NCI-H526 (cell line): ENCODE results near the gene NAALADL2.
"Not testable (repeated sequence)": the region's sequence is repeated elsewhere in the genome, so short reads cannot be mapped to it uniquely, and the experiment has no call there.

ENCODE experiments used
- DNase-seq, 2 experiments: peaks; one replicate each; lab custom pipeline; 2025; lab: John Stamatoyannopoulos, UW

NAALADL2 gene

DNA sequence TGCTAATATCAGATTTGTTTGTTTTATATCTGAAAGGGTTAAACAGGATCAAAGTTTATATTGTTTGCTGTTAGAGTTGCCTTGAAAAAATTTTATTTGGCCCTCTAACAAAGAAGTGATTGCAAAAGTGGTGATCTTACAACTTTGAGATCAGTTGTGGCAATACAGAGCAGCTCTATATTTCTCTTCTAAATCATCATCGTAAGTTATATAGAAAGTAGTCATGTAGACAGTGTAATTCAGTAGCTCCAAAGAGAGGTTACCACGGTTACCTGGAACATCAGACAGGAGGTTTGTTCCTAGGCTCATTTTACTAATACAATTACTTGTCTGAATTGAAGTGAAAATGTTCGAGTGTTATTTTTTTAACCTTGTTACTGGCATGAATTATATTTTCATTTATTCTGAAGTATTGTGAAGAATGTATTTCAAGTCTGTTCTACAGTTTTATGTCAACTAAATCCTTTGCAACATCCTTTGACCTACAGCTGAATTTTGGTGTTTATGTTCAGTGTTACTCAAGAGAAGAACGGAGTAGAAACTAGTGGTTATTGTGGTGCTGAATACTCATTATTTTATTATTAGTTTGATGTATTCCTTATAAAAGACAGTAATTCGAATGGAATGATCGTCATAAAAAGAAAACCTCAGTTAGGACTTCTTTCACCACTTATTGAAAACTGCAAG, 214.2 kb downstream of the NAALADL2 start:
- no peak for DNase-seq

DNA sequence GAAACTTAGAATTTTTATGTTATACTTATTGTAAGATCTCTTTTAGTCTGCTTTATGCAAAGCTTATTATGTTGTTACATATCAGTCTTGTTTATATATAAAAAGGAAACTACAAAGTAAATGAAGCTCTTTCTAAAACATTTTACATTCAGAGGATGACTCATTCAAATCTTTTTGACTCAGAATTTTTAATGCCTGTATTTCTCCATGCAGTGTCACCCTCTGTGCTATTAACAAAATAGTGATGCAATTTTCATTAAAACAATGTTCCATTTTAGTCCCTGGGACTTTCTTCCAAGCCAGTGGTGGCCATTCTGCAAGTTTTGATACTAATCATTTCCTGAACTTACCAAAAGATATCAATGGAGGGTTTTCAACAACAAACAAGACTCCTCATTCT, 216.1 kb downstream of the NAALADL2 start:
- no peak for DNase-seq

DNA sequence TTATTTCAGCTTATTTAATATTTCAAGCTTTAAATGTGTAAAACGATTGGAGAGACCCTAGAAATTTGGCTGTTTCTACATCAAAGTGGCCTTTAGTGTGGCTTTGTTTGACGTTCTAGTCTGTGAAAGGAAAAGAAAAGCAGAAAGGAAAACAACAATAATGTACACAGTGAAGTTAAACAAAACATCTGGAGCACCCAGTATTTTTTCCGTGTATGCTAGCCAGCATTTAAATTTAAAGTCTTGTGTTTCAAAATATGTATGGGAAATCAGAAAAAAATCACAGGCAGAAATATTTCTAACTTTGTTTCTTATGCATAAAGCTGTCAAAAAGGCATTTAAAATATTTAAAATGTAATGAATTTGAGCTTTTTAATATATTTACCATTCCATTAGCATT, 218.1 kb downstream of the NAALADL2 start:
- DNase-seq: no peak

DNA sequence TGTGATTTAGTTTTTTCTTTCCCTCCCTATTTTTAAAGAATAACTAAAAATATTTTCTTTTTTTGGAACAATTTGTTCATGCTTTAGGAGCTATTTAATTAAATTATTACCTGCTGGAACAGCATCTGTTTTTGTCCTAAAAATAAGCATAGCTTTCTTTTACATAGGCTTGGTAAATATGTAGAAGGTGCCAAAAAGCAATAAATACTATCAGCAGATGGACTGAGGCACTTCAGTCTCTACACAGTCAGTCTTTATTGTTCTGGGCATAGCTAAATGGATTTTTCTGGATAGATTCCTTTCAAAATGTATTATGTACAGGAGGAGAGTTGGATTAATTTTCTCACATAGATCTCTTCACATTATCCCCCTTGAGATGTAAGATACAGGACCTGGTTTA, 223.5 kb downstream of the NAALADL2 start:
- DNase-seq: no peak

DNA sequence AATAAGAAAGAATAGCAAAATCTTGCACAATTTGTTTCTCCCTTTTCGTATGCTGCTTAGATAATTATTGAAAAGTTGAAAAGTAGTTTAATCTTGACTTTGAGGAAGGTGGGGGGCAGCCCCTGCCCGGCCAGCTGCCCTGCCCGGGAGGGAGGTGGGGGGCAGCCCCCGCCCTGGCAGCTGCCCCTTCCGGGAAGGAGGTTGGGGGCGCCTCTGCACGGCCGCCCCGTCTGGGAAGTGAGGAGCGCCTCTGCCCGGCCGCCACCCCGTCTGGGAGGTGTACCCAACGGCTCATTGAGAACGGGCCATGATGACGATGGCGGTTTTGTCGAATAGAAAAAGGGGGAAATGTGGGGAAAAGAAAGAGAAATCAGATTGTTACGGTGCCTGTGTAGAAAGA, 228.0 kb downstream of the NAALADL2 start:
- not testable (repeated sequence) for DNase-seq

DNA sequence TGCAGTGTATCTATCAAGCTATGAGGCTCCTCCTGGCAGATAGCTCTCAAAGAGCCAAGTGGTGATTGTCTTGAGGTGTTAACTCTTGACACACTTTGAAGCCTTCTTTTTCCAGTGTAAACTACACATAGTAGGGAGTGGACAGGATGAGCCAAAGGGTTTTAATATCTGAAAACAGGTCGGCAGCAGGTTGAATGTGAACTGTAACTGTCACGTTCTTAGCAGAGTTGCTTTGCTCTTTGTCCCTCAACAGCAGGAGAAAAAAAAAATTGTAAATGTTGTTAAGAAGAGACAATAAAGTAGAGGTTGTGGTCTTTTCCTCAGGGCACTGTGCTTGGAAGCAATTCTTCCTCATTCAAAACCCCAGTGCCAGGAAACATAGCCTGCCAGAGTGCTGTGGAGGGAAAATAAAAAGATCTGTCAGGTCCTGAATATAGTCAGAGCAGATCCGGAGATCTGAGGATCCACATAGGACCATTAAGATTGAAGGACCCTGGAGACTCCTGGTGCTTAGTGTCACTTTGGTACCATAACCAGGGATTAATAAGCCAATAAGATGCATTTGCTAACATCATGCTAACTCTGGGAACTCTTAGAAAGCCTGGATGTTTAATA, 229.7 kb downstream of the NAALADL2 start:
- DNase-seq: no peak

DNA sequence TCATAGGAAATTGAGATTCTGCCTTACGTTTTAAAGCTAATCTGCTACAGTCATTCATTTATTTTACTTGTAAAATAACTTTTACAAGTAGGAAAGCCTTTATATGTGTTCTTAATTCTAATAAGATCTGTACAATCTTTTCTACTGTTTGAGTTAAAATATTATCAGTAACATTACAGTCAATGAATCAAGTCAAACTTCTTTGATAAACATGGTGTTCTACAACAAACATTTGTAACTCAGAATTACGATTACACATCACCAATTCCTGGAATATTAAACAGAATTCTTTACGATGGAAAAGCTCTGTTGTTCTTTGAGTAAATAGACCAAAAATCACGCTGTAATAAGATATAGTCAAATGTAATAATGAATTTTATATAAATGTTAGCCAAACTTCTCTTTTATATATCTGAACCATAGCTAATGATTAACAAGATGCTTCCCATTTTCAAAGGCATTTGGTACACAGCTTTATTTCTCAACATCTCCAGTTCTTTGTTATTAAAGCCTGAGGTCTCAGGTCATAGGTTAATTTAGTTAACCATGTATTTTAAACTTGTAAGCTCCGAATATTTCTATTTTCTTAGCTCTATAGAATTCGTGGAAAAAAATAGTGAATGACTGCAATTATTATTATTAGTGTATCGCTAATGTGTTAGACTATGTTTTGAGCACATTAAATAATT, 232.4 kb downstream of the NAALADL2 start:
- DNase-seq: no peak

DNA sequence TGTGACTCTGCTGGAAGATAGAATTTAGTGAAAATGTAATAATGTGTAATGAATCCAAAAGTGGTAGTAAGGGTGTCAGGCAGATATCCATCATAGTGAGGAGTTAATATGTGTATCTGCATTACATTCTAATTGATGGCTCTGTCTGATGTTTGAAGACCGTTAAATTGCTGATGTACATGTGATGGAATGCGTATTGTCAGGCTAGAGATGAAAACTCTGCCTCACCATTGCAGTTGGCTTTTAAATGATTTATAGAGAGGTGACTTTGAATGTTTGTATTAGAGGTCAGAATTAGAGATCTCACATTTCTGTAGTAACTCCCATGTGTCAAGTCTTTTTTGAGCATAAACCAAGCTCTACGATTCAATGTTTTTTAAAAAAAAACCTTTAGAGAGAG, 234.6 kb downstream of the NAALADL2 start:
- no peak for DNase-seq

DNA sequence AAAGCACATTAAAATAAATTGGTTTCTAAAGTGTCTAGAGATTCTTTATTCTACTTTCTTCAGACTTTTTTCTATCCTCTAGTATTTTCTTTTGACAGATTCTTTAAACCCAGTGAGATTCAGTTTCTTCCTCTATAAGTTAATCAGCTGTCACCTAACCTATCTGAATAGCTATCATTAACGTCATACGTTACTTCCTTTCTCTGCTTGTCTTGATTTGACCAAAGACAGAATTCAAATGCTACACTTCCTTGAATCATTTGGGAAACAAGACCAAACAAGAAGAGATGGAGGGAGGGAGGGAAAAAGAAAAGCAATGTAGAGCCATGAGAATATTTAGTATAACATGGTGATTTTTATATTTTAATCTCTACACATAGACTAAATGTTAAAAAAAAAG, 235.2 kb downstream of the NAALADL2 start:
- no peak for DNase-seq

DNA sequence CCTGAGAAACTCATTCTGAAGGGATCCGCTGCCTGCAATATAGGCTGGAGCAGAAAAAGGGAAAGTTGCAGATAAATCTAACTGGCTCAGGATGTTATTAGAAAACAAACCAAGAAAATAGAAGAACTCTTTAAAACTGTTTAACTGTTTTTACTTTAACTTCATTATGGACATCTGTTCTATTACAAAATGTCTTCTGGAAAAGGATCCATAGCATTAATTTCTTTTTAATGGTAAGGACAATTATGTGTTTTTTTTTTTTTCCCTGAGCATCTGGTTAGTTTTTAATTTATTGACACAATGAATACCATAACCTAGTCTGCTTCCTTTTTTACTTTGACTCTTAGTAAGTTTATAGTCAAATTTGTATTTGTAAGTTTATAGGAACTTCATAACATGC, 239.5 kb downstream of the NAALADL2 start:
- DNase-seq: no peak

GRCh38 chr3:175102161-175102560, 243.0 kb downstream of the NAALADL2 start:
- DNase-seq: no peak

- DNase-seq: no peak
These were observed 244.2 kb downstream of the NAALADL2 start for GRCh38 chr3:175103298-175103697.

- DNase-seq: no peak
These were observed 245.9 kb downstream of the NAALADL2 start for GRCh38 chr3:175105066-175105465.

DNA sequence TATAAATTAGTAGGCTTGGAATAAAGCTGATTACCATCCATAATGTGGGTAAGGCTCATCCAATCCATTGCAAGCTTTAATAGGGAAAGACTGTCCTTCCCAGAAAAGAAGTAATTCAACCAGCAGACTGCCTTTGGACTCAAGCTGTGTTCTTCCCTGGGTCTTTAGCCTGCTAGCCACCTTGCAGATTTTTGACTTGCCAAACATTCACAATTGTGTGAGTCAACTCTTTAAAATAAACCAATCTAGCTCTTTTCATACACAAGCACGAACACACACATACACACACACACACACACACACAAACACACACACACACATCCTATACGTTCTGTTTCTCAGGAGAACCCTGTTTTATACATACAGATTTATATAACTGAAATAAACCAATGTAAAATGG, 248.1 kb downstream of the NAALADL2 start:
- no peak for DNase-seq

- no peak for DNase-seq
These were observed 248.9 kb downstream of the NAALADL2 start for GRCh38 chr3:175107995-175108394.

DNA sequence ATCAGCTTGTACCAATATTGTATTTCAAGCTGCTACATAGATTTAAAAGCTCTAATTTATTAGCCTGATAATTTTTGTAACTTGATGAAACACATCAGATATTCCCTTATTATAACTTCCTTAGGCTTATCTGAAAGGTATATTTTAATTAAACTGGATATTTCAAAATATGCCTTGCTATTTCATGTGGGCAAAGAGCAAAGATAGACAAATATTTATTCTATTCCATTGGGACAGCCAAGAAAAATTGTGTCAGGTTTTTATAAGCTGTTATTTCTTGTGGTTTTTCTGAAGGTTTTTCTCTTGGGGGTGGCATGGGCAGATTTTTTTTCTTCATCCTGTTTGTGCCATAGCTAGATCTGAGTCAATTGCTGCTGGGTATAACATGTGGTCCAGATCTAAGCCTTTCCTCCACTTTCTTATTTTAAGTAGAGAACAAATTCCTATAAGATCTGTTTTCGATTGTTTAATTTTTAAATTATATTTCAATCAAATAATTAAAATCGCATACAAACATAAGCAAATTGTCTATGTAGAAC, 249.5 kb downstream of the NAALADL2 start:
- no peak for DNase-seq

GRCh38 chr3:175111036-175111435, 251.9 kb downstream of the NAALADL2 start:
- no peak for DNase-seq

DNA sequence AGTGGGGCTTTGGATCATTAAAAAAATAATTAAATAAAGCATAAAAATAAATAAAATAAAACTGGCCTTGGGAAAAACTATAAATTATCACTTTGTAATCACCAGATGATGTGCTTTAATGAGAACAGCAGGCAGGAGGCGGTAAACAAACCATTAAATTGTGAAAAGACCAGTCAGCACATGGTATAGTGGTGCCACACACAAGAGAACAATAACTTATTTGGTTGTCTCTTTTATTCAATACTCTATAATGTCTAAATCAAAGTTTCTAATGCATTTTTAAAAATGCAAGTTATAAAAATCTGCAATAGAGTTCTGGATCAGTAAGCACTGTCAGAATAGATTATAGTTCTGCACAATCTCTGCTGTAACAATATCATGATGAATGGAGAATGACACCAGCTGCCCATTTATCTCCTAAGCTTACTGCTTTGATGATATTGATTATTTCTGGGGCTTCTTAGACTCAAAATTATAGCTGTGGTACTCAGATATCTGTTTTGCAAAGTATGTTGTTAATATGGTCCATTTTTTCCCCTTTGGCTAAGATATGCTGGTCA, 259.3 kb downstream of the NAALADL2 start:
- peak in 1 of 2 experiments; percentile 3 for DNase-seq

- DNase-seq: peak in 1 of 2 experiments; percentile 11
These were observed 262.1 kb downstream of the NAALADL2 start for GRCh38 chr3:175121225-175121624.

DNA sequence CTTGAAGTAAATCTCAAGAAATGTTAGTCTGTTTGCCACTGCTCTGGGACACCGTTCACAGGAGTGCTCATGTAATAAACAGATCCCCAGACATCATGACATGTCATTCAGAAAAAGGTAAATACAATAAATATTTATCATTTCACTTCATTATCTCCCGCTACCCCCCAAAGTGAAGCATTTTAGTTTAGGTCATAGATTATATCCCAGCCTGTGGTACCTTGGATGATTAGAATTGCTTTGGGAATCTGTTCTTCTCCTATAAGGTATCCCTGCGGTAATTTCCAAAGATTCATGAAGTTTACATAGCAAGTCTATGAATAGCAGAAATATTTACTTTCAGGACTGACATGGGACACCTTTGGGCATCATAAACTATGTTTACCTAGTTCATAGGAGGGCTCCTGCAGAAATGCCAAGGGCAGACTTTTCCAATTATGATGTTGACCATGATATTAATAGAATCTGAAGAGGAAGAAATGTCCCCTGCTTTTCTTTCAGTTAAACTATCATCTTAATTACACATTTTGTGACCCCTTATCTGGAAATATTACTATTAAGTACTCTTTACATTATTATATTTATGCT, 268.0 kb downstream of the NAALADL2 start:
- no peak for DNase-seq

DNA sequence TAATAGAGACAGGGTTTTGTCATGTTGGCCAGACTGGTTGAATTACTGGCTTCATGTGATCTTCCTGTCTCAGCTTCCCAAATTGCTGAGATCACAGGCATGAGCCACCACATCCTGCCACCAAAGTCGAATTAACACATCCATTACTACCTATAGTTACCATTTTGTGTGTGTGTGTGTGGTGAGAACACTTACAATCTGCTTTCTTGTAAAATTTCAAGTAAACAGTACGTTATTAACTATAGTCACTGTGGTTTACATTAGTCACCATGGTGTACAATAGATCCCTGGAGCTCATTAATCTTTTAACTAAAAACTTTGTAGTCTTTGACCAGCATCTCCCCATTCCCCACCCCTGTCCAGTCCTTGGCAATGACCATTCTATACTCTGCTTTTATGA, 270.0 kb downstream of the NAALADL2 start:
- DNase-seq: no peak

GRCh38 chr3:175129571-175129970, 270.4 kb downstream of the NAALADL2 start:
- no peak for DNase-seq
